Activated gamma-delta T cell treated with Interleukin-2 at 50 U/mL for 16 hours (primary cell): Measurements from ENCODE around the gene SHE.
A peak's percentile ranks its signal among the peaks of the same experiment; 100 is the strongest.
"Not testable (repeated sequence)": the region's sequence is repeated elsewhere in the genome, so short reads cannot be mapped to it uniquely, and the experiment has no call there.

Experiments
- DNase-seq: peaks from one replicate; pipeline ENCODE4 v3.0.0-alpha.2; 2020

The SHE gene

GRCh38 chr1:154512760-154513159, 10.5 kb upstream of the SHE start:
- no peak for DNase-seq

DNA sequence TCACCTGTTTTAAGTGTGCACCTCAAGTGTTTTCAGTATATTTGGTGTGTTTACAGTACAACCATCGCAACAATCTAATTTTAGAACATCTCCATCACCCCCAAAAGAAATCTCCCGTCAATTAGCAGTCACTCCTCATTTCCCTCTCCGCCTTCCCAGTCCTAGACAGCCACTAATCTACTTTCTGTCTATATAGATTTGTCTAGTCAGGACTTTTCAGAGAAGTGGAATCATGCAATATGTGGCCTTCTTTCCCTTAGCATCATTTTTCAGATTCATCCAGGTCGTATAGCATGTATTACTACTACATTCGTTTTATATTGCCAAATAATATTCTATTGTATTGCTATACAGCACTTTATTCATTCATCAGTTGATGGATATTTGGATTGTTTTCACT, 1.7 kb upstream of the SHE start:
- DNase-seq, result no peak

DNA sequence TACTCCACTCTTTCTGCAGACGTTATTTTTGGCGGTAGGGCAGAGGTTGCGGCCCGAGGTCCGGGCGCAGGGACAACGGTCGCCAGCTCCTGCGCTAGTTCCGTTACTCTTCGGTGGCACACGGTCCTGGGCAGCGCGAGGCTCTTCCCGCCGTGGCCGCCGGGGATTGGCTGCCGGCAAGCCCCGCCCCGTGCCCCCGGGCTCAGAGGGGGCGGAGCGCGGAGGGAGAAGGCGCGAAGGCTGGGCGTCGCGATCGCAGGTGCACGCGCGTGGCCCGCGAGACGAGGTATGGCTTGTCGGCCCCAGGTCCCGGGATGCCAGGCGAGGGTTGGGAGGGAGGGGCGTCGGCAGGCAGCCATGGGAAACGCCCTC, 518 bp upstream of the SHE start:
- no peak for DNase-seq

GRCh38 chr1:154501423-154502065, 668 bp downstream of the SHE start:
- no peak for DNase-seq

DNA sequence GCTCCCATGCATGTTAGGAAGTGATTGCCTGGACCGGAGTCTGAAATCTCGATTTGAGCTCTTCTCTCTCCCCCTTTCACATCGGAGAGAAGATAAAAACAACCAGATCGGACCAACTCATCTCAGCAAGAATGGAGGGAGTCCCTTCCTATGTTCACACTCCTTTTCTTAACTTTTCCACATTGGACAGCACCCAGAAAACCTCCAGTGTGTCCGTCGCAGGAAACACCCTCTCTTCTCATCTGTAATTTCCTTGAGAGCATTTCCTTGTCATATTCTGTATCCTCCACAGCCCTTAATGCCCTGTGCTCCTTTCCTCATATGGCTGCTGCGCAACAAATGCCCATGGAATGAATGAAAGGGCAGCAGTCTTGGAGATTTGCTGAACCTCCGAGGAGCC, 1.7 kb downstream of the SHE start:
- DNase-seq, result no peak

DNA sequence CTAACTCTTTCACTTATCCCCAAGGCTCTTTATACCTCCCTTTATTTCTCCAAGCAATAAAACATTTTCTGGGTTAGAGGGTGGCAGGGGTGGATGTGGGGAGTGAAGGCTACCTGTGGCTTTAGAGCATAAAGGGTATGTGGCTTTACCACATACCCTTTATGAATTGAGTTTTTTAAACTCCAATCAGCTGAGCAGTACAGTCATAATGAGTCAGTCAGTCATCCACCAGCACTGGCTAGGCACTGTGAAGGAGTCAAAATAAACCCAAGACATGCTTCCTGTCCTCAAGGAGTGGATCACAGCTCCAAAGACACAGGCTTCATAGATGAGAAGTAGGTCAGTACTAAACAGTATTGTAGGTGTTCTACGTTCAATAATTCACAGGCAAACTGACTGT, 2.8 kb downstream of the SHE start:
- no peak for DNase-seq

DNA sequence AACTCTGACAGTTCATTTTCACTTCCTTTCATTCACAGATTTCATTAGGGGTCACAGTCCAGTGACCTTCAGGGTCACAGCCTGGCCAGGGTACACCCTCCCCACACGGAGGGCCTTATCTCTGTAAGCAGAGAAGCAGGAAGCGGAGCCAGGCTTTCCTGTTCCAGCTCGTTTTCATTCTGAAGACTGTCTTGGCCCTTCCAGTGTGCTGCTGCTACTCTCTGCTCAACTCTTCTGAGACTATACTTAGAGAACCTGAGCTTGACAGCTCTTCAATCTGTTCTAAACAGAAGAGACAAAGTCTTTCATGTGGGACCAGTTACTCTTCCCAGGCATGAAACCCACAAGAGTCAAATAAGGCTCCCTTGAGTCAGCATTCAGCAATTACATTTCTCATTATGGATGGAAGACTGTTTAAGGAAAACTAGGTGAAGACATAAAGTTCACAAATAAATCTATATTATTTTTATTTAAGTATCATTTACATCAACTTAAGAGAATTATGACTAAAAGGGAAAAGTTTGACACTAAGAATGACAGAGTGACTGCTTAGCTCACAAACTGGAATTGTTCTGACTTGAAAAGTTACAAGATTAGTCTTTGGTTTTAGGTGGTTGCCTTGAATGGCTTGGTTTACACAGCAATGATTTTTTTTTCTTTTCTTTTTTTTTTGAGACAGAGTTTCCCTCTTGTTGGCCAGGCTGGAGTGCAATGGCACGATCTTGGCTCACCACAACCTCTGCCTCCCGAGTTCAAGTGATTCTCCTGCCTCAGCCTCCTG, 5.0 kb downstream of the SHE start:
- DNase-seq, result no peak

DNA sequence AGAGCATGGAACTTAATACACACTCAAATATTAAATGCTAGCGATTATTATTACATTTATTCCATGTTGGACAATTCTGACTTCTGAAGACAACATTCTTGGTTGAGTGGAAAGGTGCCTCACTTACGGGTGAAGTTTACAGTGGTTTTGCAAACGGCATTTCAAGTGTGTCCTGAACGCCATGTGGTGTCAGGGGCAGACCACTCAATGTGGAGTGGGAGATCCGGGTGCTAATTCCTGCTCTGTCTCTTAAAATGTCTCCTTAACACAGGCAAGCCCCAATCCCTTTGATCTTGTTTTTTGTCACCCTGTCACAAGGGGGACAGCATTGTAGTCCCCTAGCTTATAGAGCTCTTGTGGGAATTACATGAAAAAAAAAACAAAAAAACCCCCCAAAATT, 5.8 kb downstream of the SHE start:
- DNase-seq, result no peak

DNA sequence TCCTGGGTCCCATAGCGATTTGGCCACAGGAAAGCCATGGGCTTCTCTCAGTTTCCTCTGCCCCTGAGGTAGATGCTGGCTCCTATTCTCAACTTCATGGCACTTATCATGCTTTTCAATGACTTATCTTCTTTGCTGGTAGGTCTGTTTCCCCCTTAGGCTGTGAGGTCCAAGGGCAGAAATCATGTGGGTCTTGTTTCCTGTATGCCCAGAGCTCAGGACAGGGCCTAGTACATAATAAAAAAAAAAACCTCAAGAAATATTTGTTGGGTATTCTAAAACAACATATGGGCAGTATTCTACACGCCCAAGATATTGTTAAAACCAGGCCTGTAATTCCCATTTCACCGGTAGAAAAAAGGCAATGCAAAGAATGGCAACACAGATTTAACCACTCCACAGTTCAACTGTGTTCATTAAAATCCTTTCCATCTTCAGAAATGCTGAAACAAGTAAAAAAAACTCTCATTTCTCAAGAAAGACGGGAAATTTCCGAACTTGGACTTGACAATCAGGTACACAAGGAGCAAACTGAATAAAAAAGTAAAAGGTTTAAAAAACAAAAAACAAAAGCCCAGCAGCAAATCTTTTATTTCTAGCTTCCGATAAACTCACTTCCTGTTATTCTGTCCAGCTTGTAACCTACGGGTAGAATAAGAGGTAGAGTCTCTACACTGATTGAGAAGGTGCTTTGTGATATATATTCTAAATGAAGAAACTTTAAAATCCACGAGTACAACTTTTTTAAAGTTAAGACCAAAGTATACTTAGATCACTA, 6.5 kb downstream of the SHE start:
- no peak for DNase-seq

DNA sequence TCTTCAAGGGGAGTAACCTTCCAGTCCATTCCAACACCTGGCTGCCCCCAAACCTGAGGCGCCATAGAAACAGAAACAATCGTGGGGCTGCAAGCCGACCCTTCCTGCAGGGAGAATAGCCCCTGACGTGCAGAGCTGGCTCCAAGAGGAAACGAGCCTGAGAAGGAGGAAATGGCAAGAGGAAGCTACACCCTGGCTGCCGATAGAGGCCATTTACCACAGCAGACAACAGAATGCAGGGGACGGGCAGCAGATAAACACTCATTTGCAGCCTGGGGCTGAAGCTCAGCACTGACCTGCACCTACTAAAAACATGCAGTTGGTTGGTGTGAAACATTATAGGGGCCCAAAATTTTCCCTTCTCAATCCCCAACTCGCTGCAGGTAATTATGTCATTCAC, 8.9 kb downstream of the SHE start:
- DNase-seq, result peak; percentile 26

GRCh38 chr1:154492115-154492514, 10.1 kb downstream of the SHE start:
- no peak for DNase-seq

GRCh38 chr1:154490317-154490716, 11.9 kb downstream of the SHE start:
- no peak for DNase-seq

GRCh38 chr1:154489695-154490274, 12.4 kb downstream of the SHE start:
- no peak for DNase-seq

- no peak for DNase-seq
Observed at GRCh38 chr1:154488922-154489321, 13.3 kb downstream of the SHE start.

- DNase-seq, result not testable (repeated sequence)
Observed at GRCh38 chr1:154486756-154487155, 15.5 kb downstream of the SHE start.

DNA sequence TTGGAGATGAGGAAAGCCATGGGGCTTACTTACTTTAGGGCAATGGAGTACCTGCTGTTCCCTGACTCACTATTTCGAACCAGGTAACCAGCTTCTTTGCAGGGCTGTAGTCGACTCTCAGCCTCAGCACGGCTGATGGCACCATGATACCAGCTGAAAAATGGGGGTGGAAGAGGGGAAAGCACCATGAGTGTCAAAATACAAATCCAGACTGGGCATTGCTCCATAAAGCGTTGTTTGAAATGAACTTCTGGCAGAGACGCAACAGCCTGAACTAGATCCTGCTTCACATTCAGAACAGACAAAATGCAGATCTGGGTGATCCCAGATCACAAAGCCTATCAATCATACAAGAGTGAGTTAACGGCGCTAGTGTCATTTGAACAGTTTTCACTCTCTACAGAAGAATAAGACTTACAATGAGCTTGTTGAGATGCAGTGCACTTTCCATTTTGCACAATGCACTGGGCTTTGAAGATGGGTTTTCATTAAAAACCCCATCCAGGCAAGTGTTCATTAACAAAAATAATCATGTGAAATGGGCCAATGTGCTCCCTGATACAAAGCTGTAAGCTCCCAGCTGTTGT, 16.2 kb downstream of the SHE start:
- DNase-seq, result no peak

DNA sequence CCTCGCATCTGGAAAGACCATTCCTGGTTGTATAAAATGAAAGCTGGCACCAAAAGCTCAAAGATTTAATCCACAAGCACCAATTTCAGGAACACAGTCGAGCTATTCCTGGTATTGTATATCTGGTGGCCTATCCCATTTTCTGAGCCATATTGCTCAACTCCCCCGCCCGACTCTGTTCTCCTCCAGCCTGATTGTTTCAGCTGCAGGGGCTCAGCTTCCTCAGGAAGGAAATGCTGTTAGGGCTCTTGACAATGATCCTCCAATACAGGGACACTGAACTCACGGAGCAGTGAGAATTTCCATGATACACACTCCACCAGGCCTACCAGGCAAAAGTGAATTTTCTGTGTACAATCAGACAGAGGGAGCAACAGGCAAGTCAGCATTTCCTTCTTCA, 17.1 kb downstream of the SHE start:
- no peak for DNase-seq

- DNase-seq, result no peak
Observed at GRCh38 chr1:154483941-154484803, 18.0 kb downstream of the SHE start.

DNA sequence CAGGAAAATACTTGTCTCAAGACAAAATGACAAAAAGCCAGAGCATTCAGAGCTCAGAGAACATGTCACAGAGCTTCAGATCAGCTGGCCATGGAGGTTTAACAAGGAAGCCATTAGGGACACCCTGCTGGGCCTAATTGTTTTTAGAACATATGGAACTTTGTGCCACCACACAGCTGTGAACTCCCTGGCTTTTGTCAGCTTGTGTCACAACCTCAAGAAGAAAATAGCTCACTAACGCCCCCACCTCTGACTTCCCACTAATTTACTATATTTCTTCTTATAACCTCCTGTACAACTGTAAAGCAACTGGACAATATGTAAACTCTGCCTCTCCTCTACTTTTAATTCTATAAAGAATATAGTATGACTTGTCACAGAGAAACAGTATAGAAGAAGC, 21.2 kb downstream of the SHE start:
- no peak for DNase-seq

GRCh38 chr1:154479764-154480421, 22.3 kb downstream of the SHE start:
- DNase-seq, result peak; percentile 56

- no peak for DNase-seq
Observed at GRCh38 chr1:154478639-154479038, 23.6 kb downstream of the SHE start.

DNA sequence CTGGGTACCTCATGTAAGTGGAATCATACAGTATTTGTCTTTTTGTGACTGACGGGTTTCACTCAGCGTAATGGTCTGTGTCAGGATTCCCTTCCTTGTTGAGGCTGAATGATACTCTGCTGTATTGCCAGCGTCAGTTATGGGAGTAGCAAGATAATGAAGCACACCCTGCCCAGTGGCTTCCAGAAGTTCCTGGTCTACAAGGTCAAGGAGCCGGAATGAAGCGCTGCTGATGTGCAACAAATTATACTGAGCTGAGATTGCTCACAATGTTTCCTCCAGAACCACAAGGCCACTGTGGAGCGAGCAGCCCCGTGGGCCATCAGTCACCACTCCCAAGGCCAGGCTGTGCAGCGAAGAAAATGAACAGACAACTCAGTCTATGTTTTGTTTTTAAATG, 24.2 kb downstream of the SHE start:
- DNase-seq, result no peak
